HepG2 (cell line): ENCODE measurements around the gene DCPS. TPM values are rescaled to one million over a fixed set of nuclear protein-coding genes. Genes with fewer than 3 reads are reported as not detected.

Source experiments
- ARID3A ChIP-seq: IDR thresholded peaks from 2 replicates; pipeline ENCODE4 v1.6.1; 2012; ENCODE audit warnings: low read depth, low read length, improper control_type of control experiment
- BHLHE40 ChIP-seq: IDR thresholded peaks from 2 replicates; pipeline ENCODE4 v1.6.1; 2011; ENCODE audit warnings: low read length, improper control_type of control experiment
- HMG20B ChIP-seq: conservative IDR thresholded peaks from 2 replicates; pipeline ENCODE4 v1.6.1; 2016; ENCODE audit warnings: missing genetic modification reagents, missing compliant biosample characterization
- HMGXB4 ChIP-seq, 2 experiments: sonication (generic) in 1 of 2; formaldehyde crosslinking in 1 of 2; IDR thresholded peaks; 2 replicates each; pipeline versions ENCODE4 v1.4.0 to v1.6.1; 2018 to 2020; ENCODE audit warnings: missing genetic modification reagents in 2 of 2, borderline replicate concordance in 1 of 2, low read depth in 1 of 2, mild to moderate bottlenecking in 1 of 2, missing biosample characterization in 1 of 2
- PAWR ChIP-seq: sonication (generic); formaldehyde crosslinking; IDR thresholded peaks from 2 replicates; pipeline ENCODE4 v1.4.0; 2020; ENCODE audit warnings: missing genetic modification reagents, mild to moderate bottlenecking, borderline replicate concordance
- TEAD2 ChIP-seq: sonication (generic); formaldehyde crosslinking; IDR thresholded peaks from 2 replicates; pipeline ENCODE4 v1.9.0; 2021; ENCODE audit warnings: missing genetic modification reagents
- XRCC5 ChIP-seq: fragments of 200-400 bp; formaldehyde crosslinking; optimal IDR thresholded peaks from 2 replicates; pipeline ENCODE3; 2017; ENCODE audit warnings: mild to moderate bottlenecking, low read length
- ZFP90 ChIP-seq: sonication (generic); formaldehyde crosslinking; IDR thresholded peaks from 2 replicates; pipeline ENCODE4 v1.8.0; 2022; ENCODE audit warnings: missing genetic modification reagents, mild to moderate bottlenecking, inconsistent platforms, borderline replicate concordance
- ZNF350 ChIP-seq: sonication (generic); formaldehyde crosslinking; IDR thresholded peaks from 2 replicates; pipeline ENCODE4 v1.4.0; 2020; ENCODE audit warnings: mild to moderate bottlenecking, low read depth, missing genetic modification reagents, borderline replicate concordance
- polyA plus RNA-seq, 8 experiments: library from polyadenylated mRNA; depleted of rRNA in 3 of 8; stranded (reverse) in 7 of 8; unstranded in 1 of 8; fragments of >200 nt; fragmentation: Illumina TruSeq in 4 of 8; extraction: Trizol in 4 of 8; gene quantifications; 2 replicates each; pipeline versions ENCODE4 v1.2.1 to v1.2.3, GENCODE V29; 2011 to 2016; ENCODE audit warnings: low read depth in 4 of 8, missing spikeins in 1 of 8, mixed read lengths in 1 of 8; ENCODE audit not compliant: insufficient read depth in 1 of 8
- total RNA-seq, 5 experiments: library from RNA; depleted of rRNA; stranded (reverse); fragments of >200 nt; fragmentation: Illumina TruSeq; extraction: Trizol; gene quantifications; 2 replicates each; pipeline ENCODE4 v1.2.3, GENCODE V29; 2016; ENCODE audit warnings: low read depth in 1 of 5
- TF ChIP-seq, protein P1 (sequence below): sonication (generic); formaldehyde crosslinking; IDR thresholded peaks from 2 replicates; pipeline ENCODE4 v1.4.0; 2020; ENCODE audit warnings: mild to moderate bottlenecking, missing genetic modification reagents, borderline replicate concordance
- TF ChIP-seq, protein P2 (sequence below): sonication (generic); formaldehyde crosslinking; IDR thresholded peaks from 2 replicates; pipeline ENCODE4 v1.5.0; 2020; ENCODE audit warnings: mild to moderate bottlenecking, missing genetic modification reagents
- TF ChIP-seq, protein P3 (sequence below): IDR thresholded peaks from 2 replicates; pipeline ENCODE4 v1.4.0; 2020; ENCODE audit warnings: mild to moderate bottlenecking, missing genetic modification reagents

The DCPS gene
- total and polyA plus RNA-seq, 2 of the 13 experiments (the other 11 are each of a cell fraction or from before 2014, with no cell fraction given), result 21.9 to 22.5 TPM

DNA sequence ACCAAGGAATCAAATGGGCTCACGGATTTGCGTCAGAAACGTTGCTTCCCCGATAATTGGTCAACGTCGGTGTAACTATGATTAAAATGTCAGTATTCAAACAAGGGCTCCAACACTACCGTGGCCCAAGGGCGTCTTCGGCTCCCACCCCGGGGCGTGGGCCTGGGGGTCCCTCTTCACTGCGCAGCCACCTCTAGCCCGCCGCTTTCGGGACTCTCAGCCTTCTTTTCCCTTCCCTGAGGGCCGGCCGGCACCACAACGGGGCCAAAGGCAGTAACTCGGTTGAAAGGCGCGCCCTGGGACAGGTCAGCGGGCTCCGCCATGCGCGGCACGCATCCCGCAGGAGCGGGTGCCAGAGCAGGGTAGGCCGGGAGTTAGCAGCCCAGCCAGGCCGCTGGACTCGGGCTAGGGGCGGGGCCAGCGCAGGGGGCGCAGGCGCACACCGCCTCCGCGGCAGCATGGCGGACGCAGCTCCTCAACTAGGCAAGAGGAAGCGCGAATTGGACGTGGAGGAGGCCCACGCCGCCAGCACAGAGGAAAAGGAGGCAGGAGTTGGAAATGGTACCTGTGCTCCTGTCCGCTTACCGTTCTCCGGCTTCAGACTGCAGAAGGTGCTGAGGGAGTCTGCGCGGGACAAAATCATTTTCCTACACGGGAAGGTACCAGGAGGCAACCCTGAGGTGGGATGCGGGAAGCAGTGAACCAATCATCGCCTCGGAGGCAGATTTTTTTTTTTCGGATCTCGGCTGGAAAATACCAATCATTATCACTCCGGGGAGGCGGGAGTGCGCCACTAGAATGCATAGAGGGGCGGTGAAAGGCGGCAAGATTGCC lies at the start of gene DCPS (continued):
- TF ChIP-seq, protein P1, sequence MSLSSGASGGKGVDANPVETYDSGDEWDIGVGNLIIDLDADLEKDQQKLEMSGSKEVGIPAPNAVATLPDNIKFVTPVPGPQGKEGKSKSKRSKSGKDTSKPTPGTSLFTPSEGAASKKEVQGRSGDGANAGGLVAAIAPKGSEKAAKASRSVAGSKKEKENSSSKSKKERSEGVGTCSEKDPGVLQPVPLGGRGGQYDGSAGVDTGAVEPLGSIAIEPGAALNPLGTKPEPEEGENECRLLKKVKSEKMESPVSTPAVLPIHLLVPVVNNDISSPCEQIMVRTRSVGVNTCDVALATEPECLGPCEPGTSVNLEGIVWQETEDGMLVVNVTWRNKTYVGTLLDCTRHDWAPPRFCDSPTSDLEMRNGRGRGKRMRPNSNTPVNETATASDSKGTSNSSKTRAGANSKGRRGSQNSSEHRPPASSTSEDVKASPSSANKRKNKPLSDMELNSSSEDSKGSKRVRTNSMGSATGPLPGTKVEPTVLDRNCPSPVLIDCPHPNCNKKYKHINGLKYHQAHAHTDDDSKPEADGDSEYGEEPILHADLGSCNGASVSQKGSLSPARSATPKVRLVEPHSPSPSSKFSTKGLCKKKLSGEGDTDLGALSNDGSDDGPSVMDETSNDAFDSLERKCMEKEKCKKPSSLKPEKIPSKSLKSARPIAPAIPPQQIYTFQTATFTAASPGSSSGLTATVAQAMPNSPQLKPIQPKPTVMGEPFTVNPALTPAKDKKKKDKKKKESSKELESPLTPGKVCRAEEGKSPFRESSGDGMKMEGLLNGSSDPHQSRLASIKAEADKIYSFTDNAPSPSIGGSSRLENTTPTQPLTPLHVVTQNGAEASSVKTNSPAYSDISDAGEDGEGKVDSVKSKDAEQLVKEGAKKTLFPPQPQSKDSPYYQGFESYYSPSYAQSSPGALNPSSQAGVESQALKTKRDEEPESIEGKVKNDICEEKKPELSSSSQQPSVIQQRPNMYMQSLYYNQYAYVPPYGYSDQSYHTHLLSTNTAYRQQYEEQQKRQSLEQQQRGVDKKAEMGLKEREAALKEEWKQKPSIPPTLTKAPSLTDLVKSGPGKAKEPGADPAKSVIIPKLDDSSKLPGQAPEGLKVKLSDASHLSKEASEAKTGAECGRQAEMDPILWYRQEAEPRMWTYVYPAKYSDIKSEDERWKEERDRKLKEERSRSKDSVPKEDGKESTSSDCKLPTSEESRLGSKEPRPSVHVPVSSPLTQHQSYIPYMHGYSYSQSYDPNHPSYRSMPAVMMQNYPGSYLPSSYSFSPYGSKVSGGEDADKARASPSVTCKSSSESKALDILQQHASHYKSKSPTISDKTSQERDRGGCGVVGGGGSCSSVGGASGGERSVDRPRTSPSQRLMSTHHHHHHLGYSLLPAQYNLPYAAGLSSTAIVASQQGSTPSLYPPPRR, result peak; percentile 65; the same call in 1 of the 2 replicates
- no peak; the same call in none of the 2 replicates for TF ChIP-seq ZFP90 (CRISPR knock-in tag)
- peak; percentile 81; the same call in 1 of the 2 replicates for TF ChIP-seq ZNF350
- peak; percentile 38; the same call in 1 of the 2 replicates for TF ChIP-seq HMG20B (CRISPR knock-in tag)
- TF ChIP-seq ARID3A, result no peak
- no peak for TF ChIP-seq BHLHE40
- TF ChIP-seq PAWR (CRISPR knock-in tag), result 0 out of 2 replicates have a peak, but pooled peaks have one; percentile 63
- TF ChIP-seq, protein P2, sequence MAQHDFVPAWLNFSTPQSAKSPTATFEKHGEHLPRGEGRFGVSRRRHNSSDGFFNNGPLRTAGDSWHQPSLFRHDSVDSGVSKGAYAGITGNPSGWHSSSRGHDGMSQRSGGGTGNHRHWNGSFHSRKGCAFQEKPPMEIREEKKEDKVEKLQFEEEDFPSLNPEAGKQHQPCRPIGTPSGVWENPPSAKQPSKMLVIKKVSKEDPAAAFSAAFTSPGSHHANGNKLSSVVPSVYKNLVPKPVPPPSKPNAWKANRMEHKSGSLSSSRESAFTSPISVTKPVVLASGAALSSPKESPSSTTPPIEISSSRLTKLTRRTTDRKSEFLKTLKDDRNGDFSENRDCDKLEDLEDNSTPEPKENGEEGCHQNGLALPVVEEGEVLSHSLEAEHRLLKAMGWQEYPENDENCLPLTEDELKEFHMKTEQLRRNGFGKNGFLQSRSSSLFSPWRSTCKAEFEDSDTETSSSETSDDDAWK (CRISPR knock-in tag), result no peak
- TF ChIP-seq HMGXB4 (CRISPR knock-in tag; IDR thresholded peaks at IDR 0.05; ENCODE audit: borderline replicate concordance in 1 of 2, low read depth in 1 of 2), result peak; percentile 88 to 95
- TF ChIP-seq, protein P3, sequence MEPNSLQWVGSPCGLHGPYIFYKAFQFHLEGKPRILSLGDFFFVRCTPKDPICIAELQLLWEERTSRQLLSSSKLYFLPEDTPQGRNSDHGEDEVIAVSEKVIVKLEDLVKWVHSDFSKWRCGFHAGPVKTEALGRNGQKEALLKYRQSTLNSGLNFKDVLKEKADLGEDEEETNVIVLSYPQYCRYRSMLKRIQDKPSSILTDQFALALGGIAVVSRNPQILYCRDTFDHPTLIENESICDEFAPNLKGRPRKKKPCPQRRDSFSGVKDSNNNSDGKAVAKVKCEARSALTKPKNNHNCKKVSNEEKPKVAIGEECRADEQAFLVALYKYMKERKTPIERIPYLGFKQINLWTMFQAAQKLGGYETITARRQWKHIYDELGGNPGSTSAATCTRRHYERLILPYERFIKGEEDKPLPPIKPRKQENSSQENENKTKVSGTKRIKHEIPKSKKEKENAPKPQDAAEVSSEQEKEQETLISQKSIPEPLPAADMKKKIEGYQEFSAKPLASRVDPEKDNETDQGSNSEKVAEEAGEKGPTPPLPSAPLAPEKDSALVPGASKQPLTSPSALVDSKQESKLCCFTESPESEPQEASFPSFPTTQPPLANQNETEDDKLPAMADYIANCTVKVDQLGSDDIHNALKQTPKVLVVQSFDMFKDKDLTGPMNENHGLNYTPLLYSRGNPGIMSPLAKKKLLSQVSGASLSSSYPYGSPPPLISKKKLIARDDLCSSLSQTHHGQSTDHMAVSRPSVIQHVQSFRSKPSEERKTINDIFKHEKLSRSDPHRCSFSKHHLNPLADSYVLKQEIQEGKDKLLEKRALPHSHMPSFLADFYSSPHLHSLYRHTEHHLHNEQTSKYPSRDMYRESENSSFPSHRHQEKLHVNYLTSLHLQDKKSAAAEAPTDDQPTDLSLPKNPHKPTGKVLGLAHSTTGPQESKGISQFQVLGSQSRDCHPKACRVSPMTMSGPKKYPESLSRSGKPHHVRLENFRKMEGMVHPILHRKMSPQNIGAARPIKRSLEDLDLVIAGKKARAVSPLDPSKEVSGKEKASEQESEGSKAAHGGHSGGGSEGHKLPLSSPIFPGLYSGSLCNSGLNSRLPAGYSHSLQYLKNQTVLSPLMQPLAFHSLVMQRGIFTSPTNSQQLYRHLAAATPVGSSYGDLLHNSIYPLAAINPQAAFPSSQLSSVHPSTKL (CRISPR knock-in tag), result peak; percentile 59
- peak; percentile 50 for TF ChIP-seq XRCC5
- TF ChIP-seq TEAD2 (CRISPR knock-in tag), result 0 out of 2 replicates have a peak, but pooled peaks have one; percentile 15
